NCI-H1694 (cell line): Measurements from ENCODE around the gene CNTN5.
"Not testable (repeated sequence)": the region's sequence is repeated elsewhere in the genome, so short reads cannot be mapped to it uniquely, and the experiment has no call there.

Experiments used
- DNase-seq: peaks from one replicate; lab custom pipeline; 2025; lab: John Stamatoyannopoulos, UW

The CNTN5 gene

DNA sequence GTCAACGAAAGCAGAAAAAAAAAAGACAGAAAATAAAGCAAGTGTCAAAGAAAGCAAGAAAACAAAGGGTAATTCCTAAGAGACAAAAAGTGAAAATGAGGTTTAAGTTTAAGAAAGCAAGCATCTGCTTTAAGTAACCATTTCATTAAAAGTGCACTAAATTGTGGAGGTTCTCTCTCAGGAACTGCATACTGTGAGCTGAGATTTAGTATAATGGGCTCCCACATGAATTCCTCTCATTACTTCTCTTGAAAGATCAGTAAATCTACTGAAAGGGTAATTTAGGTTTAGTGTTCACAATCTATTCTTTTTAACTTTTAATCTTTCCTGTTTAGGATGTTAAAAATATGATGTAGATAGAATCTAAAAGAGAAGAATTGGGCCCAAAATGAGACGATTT, 1201.0 kb downstream of the CNTN5 start:
- no peak for DNase-seq

DNA sequence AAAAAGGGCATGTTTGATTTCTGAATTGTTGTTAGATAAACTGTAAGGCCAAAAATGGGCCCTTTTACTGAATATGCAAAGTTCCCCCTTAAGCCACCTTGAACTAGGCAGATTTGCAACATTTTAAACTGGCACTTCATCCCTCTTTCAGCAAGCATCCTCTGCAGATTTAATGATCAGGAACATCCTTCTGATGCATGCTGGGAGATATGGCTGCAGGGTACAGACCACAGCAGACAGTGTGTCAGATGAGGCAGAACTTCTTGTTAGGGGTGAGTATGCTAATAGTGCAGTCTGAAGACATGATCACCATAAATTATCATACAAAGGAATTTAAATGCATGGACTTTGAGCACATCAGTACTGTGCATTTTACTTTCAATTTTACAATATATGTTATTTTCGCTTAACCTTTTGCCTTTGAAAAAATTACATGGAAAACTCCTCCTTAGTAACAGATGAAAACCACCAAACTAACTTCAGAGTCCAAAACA, 1203.8 kb downstream of the CNTN5 start:
- DNase-seq: no peak

DNA sequence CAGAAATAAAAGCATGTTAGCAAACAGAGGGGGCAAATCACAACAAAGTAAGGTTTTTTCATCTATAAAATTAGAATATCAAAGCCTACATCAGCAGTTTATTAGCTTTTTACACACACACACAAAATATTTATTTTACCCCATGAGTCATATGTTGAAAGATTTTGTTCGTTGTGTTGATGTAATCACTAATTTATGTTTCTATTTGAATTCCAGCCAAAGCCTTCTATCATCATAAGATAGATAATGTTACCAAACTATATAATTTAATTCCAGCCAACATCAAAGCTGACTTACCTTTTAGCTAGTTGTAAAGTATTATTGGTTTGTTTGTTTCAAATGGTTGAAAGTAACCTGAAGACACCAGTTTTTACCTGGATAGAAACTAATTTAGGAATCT, 1208.3 kb downstream of the CNTN5 start:
- no peak for DNase-seq

DNA sequence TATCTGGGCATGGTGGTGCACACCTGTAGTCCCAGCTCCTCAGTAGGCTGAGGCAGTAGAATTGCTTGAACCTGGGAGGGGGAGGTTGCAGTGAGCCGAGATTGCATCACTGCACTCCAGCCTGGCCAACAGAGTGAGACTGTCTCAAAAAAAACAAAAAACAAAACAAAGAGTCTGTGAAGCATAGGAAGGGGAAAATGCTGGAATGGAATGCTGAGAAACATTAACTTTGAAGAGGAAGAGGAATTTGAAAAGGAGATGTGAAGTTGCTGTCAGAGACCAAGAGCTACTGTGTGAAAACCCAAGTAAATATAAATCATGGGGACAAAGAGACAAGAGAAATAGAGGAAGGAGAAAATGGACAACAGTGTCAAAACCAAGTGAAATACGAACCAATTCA, 1211.3 kb downstream of the CNTN5 start:
- DNase-seq: no peak

DNA sequence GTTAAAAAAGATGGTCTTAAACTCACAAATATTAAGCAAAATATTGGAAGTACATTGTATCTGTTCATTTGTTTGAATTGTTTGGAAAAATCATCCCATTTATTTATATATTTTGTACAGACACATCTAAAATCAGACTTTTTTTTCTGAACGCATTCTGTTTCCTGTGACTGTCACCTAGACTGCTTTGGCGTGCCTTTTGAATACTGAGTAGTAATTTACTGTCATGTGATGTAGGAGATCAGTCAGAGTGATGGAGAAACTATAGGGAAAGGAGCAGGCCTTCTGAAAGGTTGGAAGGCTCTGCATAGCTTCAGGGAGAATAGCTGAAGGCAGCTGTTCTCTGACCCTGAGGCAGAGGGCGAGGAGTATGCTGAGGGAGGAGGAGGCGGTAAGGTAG, 1214.3 kb downstream of the CNTN5 start:
- no peak for DNase-seq

DNA sequence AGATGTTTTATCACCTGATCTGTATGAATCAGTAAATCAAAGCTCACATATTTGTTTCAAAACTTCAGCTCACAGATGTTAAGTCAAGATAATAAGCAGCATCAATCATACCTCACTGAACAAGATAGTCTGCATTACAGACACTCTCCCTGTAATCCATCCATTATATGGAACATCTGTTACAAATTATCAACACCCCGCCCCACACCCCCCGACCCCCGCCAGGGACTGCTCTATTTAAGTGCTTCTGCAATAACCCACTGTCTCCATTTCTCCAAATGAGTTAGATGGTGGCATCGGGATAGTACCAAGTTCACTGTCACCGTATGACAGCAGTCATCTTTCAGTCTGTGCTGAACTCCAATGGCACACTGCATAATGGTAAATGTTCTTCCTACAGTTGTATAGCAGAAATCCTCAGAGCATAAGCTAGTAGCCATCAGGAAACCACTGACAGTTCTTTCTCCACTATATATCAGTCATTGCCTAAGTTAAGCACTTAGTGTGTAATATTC, 1219.3 kb downstream of the CNTN5 start:
- no peak for DNase-seq

DNA sequence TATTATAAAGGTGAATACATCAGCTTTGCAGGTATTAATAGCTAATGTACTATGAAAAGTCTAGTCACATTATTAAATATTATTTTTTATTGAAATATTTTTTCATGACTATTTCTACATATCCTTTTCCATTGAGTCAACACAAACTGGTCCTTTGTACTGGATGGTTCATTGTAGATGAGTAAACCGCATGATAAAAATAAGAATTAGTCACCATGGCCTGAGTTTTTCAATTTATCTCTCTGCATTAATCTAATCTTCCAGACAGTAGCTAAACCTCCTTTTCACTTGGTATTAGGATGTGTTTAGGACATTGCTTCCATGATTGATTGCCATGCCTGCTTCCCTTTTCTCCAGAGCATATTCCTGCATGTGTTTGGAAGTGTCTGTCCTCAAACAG, 1227.0 kb downstream of the CNTN5 start:
- DNase-seq: no peak

DNA sequence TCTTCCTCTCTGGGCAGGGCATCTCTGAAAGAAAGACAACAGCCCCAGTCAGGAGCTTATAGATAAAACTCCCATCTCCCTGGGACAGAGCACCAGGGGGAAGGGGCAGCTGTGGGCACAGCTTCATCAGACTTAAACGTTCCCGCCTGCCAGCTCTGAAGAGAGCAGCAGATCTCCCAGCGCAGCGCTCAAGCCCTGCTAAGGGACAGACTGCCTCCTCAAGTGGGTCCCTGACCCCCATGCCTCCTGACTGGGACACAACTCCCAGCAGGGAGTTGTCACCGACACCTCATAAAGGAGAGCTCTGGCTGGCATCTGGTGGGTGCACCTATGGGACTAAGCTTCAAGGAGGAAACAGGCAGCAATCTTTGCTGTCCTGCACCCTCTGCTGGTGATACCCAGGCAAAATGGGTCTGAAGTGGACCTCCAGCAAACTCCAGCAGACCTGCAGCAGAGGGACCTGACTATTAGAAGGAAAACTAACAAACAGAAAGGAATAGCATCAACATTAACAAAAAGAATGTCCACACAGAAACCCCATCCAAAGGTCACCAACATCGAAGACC, 1236.6 kb downstream of the CNTN5 start:
- not testable (repeated sequence) for DNase-seq

DNA sequence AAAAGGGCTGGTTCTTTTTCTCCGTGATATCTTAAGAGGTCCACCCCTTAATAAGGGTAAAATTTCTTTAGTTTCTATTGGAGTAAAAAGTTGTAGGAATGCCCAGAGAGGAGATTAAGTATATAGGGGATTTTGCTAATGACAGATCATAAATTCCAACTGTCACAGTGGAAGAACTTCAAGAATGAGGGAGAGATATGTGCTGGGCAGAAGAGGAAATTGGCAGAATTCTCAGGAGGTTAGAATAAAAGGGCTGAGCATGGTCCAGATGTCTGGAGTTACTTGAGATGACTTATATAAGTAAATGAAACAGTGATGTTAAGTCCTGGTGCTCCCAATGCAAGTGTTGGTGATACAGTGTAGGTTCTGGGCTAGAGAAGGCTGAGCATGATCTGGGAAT, 1248.8 kb downstream of the CNTN5 start:
- DNase-seq: no peak

DNA sequence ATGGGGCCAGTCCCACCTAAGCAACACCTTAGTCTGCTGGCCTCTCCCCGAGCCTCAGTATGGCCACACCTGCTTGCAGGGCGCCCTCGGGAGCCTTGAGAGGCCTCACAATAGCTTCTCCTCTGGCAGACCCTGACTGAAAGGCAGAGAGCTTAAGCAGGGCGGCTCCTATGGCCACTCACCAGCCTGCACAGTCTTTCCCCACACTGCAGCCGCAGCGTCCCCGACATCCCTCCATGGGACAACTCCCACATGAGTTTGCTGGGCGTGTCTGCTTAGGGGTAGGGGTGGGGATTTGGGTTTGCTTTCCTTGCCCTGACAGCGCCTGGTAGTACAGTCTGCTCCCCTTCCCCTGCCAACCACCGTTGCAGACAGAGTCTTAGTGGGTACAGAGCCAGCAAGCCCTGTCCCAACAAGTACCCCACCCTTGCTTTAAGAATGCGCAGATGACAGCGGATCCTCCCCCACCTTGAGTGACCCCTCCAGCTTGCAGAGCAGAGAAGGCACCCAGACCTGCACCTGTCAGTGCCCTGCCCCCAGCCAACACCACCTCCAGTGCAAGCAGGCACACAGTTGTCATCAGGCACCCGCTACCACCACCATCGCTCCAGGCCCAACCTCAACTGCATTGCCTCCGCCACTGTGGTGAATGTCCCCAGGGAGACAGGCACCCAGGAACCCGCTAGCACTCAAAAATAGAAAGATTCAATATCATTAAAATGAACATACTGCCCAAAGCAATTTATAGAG, 1252.5 kb downstream of the CNTN5 start:
- DNase-seq: no peak

DNA sequence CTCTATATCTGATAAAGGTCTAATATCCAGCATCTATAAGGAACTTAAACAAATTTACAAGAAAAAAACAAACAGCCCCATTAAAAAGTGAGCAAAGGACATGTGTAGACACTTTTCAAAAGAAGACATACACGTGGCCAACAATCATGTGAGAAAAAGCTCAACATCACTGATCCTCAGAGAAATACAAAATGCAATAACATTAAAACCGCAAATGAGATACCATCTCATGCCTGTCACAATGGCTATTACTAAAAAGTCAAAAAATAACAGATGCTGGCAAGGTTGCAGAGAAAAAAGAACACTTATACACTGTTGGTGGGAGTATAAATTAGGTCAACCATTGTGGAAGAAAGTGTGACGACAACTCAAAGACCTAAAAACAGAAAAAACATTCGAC, 1253.7 kb downstream of the CNTN5 start:
- DNase-seq: not testable (repeated sequence)

DNA sequence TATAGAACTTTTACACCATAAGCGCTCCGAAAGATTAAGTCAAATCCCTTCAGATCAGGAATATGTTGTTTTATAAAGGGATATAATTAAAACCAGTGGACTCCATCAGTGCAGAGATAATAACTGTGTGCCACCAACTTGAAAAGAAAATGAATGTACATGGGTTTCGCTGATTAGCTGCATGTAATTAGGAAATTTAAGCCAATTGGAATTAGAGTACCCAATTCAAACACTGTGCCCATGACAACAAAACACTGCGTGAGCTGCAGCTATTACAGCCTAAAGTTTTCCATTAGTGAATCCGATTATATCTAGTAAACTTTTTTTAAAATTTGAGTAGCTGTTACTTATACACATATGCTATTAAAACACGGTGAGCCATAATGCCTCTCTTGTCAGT, 1274.0 kb downstream of the CNTN5 start:
- no peak for DNase-seq

DNA sequence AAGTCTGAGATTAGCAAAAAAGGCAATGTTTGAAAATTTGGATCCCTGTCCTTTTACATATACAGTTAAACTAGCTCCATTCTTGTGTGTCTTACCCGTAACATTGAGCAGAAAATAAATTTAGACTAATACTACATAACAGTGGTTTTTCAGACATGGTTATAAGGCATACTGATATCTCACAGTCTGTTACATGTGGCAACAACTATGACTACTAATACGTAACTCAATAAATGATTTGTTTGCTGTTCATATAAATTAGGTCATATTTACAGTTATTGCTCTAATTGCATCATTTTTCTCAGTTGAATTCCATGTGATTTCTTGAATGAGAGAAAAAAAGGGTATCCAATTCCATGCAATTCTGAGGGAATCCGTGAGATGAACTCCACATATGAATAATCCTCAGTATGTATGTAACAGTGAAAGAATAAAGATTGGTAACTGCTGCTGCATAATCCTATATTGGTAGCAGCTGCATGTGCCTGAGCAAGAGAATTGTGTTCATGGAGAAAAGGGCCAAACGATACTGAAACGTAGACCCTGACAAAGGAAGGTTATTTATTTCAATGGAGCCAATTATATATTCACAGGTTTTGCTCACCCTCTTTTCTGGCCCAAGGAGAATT, 1275.4 kb downstream of the CNTN5 start:
- DNase-seq: no peak

DNA sequence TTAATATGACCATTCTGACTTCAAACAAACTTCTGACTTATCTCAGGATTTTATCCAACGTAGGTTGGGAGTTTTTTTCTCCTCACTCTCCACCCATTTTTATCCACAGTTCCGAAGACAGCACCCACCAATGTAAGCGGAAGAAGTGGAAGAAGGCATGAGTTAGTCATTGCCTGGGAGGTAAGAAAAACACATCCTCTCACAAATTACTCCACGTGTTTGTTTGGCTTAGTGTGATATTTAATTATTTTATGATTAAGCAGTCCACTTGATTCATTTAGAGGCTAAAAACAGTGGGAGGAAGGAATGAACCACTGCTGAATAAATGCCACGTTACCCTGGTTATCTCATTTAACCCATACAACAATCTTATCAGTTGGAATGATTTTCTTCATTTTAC, 1276.8 kb downstream of the CNTN5 start:
- DNase-seq: no peak

DNA sequence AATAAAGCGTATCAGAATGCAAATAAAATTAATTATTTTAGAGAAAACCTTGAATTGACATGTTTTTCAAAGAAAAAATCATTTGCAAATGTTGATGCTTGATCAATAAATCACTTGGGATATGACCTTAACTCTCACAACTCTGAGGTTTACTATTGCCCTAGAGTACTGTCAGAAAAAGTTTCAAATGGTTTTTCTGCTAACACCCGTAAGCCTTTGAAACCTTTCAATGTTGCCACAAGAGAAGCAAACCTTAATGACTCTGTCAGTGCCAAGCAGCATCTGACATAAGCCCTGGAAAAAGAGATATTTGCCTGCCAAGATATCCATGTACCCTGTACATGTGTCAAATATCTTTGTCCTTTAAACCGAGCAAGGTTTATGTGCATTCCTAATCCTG, 1282.1 kb downstream of the CNTN5 start:
- DNase-seq: no peak

DNA sequence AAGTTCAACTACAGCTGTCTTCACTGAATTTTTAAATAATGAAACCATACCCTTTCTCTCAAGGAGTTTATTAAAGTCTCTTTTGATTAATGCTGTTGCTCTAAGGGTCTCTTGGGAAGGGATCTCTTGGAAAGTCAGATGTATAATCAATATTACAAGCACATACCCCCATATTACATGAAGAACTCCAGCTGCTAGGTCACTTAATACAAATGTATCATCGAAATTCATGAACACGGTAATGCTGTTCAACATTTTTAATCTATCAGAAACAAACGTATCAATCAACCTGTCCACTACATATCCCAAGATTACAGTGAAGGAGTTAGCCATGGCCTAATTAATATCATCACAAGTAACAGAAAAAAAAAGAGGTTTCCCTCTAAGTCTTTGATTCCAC, 1283.1 kb downstream of the CNTN5 start:
- no peak for DNase-seq

DNA sequence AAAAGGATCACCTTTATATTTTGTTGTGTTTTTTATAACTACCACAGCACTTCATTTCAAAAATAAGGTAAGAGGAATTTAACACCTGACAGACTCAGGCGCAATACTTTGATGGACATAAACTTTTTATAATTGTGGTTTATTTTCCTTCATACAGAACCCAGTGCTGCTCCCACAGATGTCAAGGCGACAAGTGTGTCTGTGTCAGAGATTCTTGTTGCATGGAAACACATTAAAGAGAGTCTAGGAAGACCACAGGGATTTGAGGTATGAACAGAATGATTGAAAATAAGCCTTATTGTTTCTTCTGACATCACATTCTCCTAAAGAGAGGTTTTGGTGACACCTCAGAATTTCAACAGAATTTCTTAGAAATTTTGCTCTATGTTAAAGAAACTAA, 1287.5 kb downstream of the CNTN5 start:
- DNase-seq: no peak

DNA sequence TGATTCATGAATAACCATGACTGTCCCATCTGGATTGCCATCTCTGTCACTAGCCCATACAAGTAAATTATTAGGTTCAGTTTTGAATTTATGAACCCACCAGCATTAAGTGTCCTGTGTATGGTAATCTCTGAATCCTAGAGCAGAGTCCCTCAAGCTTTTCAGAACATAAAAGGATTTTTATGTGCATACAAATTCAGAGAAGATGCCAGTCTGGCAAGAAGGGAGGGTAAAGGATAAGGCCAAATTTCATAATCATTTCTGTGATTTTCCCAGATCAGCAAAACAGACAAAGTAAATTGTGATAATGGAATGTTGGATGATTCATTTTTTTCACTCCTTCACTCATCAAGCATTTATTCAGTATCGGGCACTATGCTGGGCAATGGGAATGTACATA, 1295.2 kb downstream of the CNTN5 start:
- DNase-seq: no peak

DNA sequence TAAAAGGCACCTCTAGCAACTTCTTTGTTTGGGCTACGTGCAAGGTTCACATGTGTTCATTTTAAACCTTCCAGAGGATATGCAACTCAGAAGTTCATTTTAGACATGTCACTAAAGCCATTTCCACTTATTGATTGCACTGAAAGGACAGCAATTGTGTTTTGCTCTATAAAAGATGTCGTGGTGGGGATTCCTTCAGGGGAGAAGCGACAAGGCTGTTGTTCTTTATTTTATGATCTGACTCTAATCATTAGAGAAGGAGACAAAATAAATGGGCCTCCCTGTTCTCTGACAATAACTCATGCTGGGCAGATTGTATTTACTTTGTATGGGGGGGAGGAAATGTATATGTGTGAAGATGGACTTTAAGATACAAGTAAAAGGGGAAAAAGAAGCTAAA, 1296.2 kb downstream of the CNTN5 start:
- no peak for DNase-seq

DNA sequence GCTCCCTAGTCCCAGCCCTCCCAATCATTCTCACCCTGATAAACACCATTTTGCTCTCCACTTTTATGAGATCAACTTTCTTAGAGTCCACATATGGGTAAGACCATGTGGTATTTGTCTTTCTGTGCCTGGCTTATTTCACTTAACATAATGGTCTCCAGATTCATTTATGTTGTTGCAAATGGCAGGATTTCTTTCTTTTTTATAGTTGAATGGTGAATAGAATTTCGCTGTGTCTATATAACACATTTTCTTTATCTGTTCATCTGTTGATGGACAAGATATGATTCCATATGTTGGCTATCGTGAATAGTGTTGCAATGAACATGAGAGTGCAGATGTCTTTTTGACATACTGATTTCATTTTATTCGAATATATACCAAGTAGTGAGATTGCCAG, 1298.9 kb downstream of the CNTN5 start:
- no peak for DNase-seq

DNA sequence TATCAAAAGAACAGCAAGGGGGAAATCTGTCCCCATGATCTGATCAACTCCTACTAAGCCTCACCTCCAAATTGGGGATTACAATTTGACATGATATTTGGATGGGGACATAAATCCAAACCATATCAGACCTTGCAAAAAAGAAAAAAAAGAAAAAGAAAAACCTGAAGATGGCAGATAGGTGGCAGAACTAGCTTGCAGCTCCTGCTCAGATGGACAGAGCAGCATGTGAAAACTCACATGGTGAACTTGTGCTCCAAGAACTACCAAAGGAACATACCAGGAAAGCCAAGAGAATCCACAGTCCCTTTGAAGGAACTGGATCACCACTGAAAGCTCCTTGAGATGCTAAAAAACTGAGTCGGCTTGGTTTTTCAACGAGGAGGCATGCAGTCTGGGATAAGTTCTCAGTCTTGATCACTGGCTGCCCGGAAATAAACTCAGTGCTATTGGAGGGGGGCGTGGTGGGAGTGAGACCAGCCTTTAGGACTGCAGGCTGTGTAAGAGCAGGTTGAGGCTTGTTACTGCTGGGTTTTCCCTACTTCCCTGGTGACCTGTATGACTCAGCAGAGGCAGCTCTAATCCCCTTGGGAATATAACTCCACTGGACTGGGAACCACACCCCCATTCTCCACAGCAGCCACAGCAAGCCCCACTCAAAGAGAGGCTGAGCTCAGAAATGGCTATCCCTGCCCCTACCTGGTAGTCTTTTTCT, 1308.0 kb downstream of the CNTN5 start:
- DNase-seq: no peak

DNA sequence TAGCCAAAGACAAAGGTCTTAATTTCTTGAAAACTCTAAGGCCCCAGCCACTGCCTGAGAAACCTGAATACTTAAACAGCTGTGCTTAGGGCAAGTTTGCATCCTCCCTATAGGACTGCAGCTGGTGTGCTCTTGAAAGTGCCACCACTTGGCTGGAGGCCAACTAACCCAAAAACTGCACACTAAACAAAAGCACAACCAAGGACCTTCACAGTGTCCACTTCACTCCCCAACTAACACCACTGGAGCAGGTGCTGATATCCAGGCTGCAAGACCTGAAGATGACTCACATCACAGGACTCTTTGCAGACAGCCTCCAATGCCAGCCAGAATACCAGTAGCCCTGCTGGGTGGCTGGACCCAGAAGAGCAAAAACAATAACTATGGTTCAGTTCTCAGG, 1308.6 kb downstream of the CNTN5 start:
- no peak for DNase-seq

DNA sequence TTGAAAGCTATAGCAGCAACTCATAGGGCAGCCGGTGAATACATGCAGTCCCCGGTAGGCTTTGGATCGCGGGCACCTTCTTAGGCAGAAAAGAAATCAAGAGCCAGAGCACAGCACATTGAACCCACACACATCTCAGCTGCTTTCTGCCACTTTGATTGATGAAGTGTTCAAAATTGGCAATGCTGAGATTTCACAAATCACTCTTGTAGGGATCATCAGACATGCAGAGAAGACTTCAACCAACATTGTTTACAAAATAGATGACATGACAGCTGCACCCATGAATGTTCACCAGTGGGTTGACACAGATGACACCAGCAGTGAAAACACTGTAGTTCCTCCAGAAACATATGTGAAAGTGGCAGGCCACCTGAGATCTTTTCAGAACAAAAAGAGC, 1316.1 kb downstream of the CNTN5 start:
- DNase-seq: no peak
